Peyer's patch (tissue), 4 donors: ENCODE measurements around the gene NVL. TPM values are rescaled to one million over a fixed set of nuclear protein-coding genes. Genes with fewer than 3 reads are reported as not detected.

Experiments used
- DNase-seq, 3 donors: peaks; one replicate each; pipeline ENCODE4 v3.0.0-alpha.2; 2017 to 2019
- H3K27ac ChIP-seq, 4 donors: fragments of 200-600 bp; sonication (generic); one replicate each; pipeline ENCODE4 v1.5.1; 2016 to 2019
- H3K27me3 ChIP-seq, 2 donors: fragments of 200-600 bp; sonication (generic); one replicate each; pipeline ENCODE4 v1.5.1; 2019
- H3K36me3 ChIP-seq, 3 donors: fragments of 200-600 bp; sonication (generic); one replicate each; pipeline ENCODE4 v1.5.1; 2016 to 2019
- H3K4me1 ChIP-seq, 4 donors: fragments of 200-600 bp; sonication (generic); one replicate each; pipeline ENCODE4 v1.5.1; 2016 to 2019
- H3K4me3 ChIP-seq, 4 donors: fragments of 200-600 bp; sonication (generic); 1 replicate in 3 of 4; 2 replicates in 1 of 4; pipeline ENCODE4 v1.5.1; 2016 to 2019; ENCODE audit warnings: mild to moderate bottlenecking in 1 of 4
- H3K9me3 ChIP-seq, 4 donors: fragments of 200-600 bp; sonication (generic); one replicate each; pipeline ENCODE4 v1.5.1; 2016 to 2019; ENCODE audit warnings: mild to moderate bottlenecking in 1 of 4
- CTCF ChIP-seq, 6 experiments: fragments of 450-650 bp in 4 of 6; fragments of 200-600 bp in 2 of 6; sonication (generic) in 1 of 6; IDR thresholded peaks; one replicate each; pipeline ENCODE4 v1.5.1; 2017 to 2019; ENCODE audit warnings: antibody characterized with exemption in 6 of 6, mild to moderate bottlenecking in 3 of 6, moderate library complexity in 1 of 6
- POLR2A ChIP-seq, 2 donors: fragments of 450-650 bp; IDR thresholded peaks; one replicate each; pipeline ENCODE4 v1.5.1; 2017; ENCODE audit warnings: antibody characterized with exemption in 2 of 2, mild to moderate bottlenecking in 2 of 2, moderate library complexity in 2 of 2
- total RNA-seq, 4 donors: library from RNA; depleted of rRNA; stranded (reverse); fragments of >200 nt; gene quantifications; one replicate each; pipeline ENCODE4 v1.1.0, GENCODE V29; 2016

The NVL gene
- total RNA-seq, 4 donors from 2014 or later = 26.6 to 96.6 (median 38.3) TPM

- Histone ChIP-seq H3K9me3 (no peaks in the 10 kb centered on the region), H3K36me3 (no peaks in the 10 kb centered on the region), H3K4me3 (no peak overlapping the region), H3K27me3 (no peaks in the 10 kb centered on the region), H3K27ac (peak overlapping the region in 2 of 4 donors; percentile 61), H3K4me1 (peaks cover 0 to 9% (median 0%) of the 10 kb centered on the region in 4 donors)
- DNase-seq = no peak
- no peak for TF ChIP-seq CTCF (IDR thresholded peaks at IDR 0.05)
- TF ChIP-seq POLR2A (IDR thresholded peaks at IDR 0.05) = no peak
These were observed 110.3 kb downstream of the NVL start for GRCh38 chr1:224219612-224220059.

- Histone ChIP-seq H3K4me1 (peaks cover 0 to 9% (median 0%) of the 10 kb centered on the region in 4 donors), H3K27me3 (no peaks in the 10 kb centered on the region), H3K9me3 (no peaks in the 10 kb centered on the region), H3K4me3 (no peak overlapping the region), H3K36me3 (no peaks in the 10 kb centered on the region), H3K27ac (peak overlapping the region in 3 of 4 donors; percentile 18 to 61 (median 61))
- no peak for TF ChIP-seq CTCF (IDR thresholded peaks at IDR 0.05)
- no peak for TF ChIP-seq POLR2A (IDR thresholded peaks at IDR 0.05)
- peak in 1 of 3 donors; percentile 49 for DNase-seq
These were observed 110.9 kb downstream of the NVL start for GRCh38 chr1:224219011-224219611.

- DNase-seq = no peak
- Histone ChIP-seq H3K36me3 (no peaks in the 10 kb centered on the region), H3K4me1 (peaks cover 0 to 21% (median 0%) of the 10 kb centered on the region in 4 donors), H3K4me3 (no peak overlapping the region), H3K9me3 (no peaks in the 10 kb centered on the region), H3K27ac (peak overlapping the region in 1 of 4 donors; percentile 18), H3K27me3 (no peaks in the 10 kb centered on the region)
- TF ChIP-seq CTCF (IDR thresholded peaks at IDR 0.05) (no peak), POLR2A (IDR thresholded peaks at IDR 0.05) (no peak)
These were observed 112.0 kb downstream of the NVL start for GRCh38 chr1:224217655-224218623.

- H3K27ac ChIP-seq = no peak overlapping the region
- TF ChIP-seq POLR2A (IDR thresholded peaks at IDR 0.05) (no peak), CTCF (IDR thresholded peaks at IDR 0.05) (no peak)
These were observed 113.6 kb downstream of the NVL start for GRCh38 chr1:224216382-224216781.

GRCh38 chr1:224213438-224214119, 116.4 kb downstream of the NVL start:
- Histone ChIP-seq H3K9me3 (no peaks in the 10 kb centered on the region), H3K4me3 (no peak overlapping the region), H3K4me1 (peaks cover 0 to 26% (median 2%) of the 10 kb centered on the region in 4 donors), H3K27ac (no peak overlapping the region), H3K27me3 (no peaks in the 10 kb centered on the region), H3K36me3 (no peaks in the 10 kb centered on the region)
- DNase-seq = no peak
- TF ChIP-seq CTCF (IDR thresholded peaks at IDR 0.05) (no peak), POLR2A (IDR thresholded peaks at IDR 0.05) (no peak)

More at GRCh38 chr1:224216382-224216781, 113.6 kb downstream of the NVL start:
- Histone ChIP-seq H3K4me1 (peaks cover 0 to 25% (median under 1%) of the 10 kb centered on the region in 4 donors), H3K36me3 (no peaks in the 10 kb centered on the region), H3K27me3 (no peaks in the 10 kb centered on the region), H3K9me3 (no peaks in the 10 kb centered on the region), H3K4me3 (no peak overlapping the region)
- no peak for DNase-seq
